T-cell (primary cell): ENCODE results near the gene DAPK1. TPM values are rescaled to one million over a fixed set of nuclear protein-coding genes. Genes with fewer than 3 reads are reported as not detected.
A peak's percentile ranks its signal among the peaks of the same experiment; 100 is the strongest.

ENCODE experiments used
- ATAC-seq, 4 experiments: fragments of 200-7000 bp in 3 of 4; fragments of 150-1000 bp in 1 of 4; cut with Tn5 transposase; replicated peaks in 1 of 4; 1 replicate in 3 of 4; 2 replicates in 1 of 4; pipeline ENCODE4 v1.10.0; 2021; ENCODE audit warnings: moderate library complexity in 3 of 4, mild to moderate bottlenecking in 2 of 4, moderate number of reproducible peaks in 1 of 4
- CTCF ChIA-PET, 2 donors: fragments of 300-600 bp; sonication (Branson Sonifier 250); formaldehyde crosslinking; loops; one replicate each; lab custom pipeline; 2022; ENCODE audit warnings: antibody characterized with exemption in 2 of 2; lab: Charles Lee
- POLR2A ChIA-PET, 2 donors: fragments of 300-600 bp; sonication (Branson Sonifier 250); formaldehyde crosslinking; loops; one replicate each; lab custom pipeline; 2022; ENCODE audit warnings: antibody characterized with exemption in 2 of 2; lab: Charles Lee
- DNase-seq, 35 experiments: peaks; one replicate each; pipeline versions ENCODE4 v3.0.0 to v3.0.0-alpha.2; 2013 to 2023
- H3K27ac ChIP-seq: one replicate; pipeline ENCODE4 v1.5.1; 2013; ENCODE audit warnings: low read length
- H3K27me3 ChIP-seq, 2 experiments: replicated peaks in 1 of 2; 1 replicate in 1 of 2; 2 replicates in 1 of 2; pipeline versions ENCODE4 v1.6.1 to v1.7.0; 2013; ENCODE audit warnings: low read length in 1 of 2, mixed read lengths in 1 of 2; ENCODE audit not compliant: control insufficient read depth in 2 of 2, insufficient read depth in 2 of 2; ENCODE audit errors: extremely low read depth in 1 of 2
- H3K36me3 ChIP-seq, 2 donors: 1 replicate in 1 of 2; 2 replicates in 1 of 2; pipeline versions ENCODE4 v1.6.1 to v1.7.0; 2013; ENCODE audit warnings: low read length in 1 of 2; ENCODE audit not compliant: control insufficient read depth in 2 of 2, insufficient read depth in 1 of 2; ENCODE audit errors: extremely low read depth in 1 of 2
- H3K4me1 ChIP-seq, 2 experiments: 1 replicate in 1 of 2; 2 replicates in 1 of 2; pipeline versions ENCODE4 v1.6.1 to v1.7.0; 2013; ENCODE audit warnings: low read length in 2 of 2, mixed read lengths in 1 of 2; ENCODE audit not compliant: insufficient read depth in 2 of 2, control insufficient read depth in 1 of 2; ENCODE audit errors: extremely low read depth in 1 of 2
- H3K4me3 ChIP-seq, 2 donors: 1 replicate in 1 of 2; 2 replicates in 1 of 2; pipeline versions ENCODE4 v1.5.1 to v1.7.0; 2013; ENCODE audit warnings: mild to moderate bottlenecking in 2 of 2, low read length in 1 of 2, moderate library complexity in 1 of 2; ENCODE audit not compliant: control insufficient read depth in 1 of 2; ENCODE audit errors: extremely low read depth in 1 of 2
- H3K9me3 ChIP-seq: 2 replicates; pipeline ENCODE4 v1.7.0; 2013
- H3K27ac Mint-ChIP-seq, 2 donors: one replicate each; pipeline ENCODE4 v1.8.0; 2020 to 2021; ENCODE audit warnings: mild to moderate bottlenecking in 2 of 2, mixed read lengths in 2 of 2
- H3K27me3 Mint-ChIP-seq, 2 donors: one replicate each; pipeline ENCODE4 v1.8.0; 2021 to 2022; ENCODE audit warnings: mixed read lengths in 2 of 2
- H3K36me3 Mint-ChIP-seq: one replicate; pipeline ENCODE4 v1.8.0; 2021; ENCODE audit warnings: mixed read lengths
- H3K4me1 Mint-ChIP-seq, 3 donors: one replicate each; pipeline ENCODE4 v1.8.0; 2020 to 2022; ENCODE audit warnings: mixed read lengths in 3 of 3, mild to moderate bottlenecking in 1 of 3
- H3K4me3 Mint-ChIP-seq, 3 donors: one replicate each; pipeline ENCODE4 v1.8.0; 2020 to 2022; ENCODE audit warnings: mild to moderate bottlenecking in 3 of 3, mixed read lengths in 3 of 3, moderate library complexity in 3 of 3
- H3K9me3 Mint-ChIP-seq, 3 donors: one replicate each; pipeline ENCODE4 v1.8.0; 2020 to 2022; ENCODE audit warnings: mixed read lengths in 3 of 3
- WGBS: methylation state at CpG from one replicate; pipeline ENCODE4 v1.1.5; 2013; ENCODE audit warnings: missing lambda C conversion rate; ENCODE audit not compliant: insufficient coverage; 5-methylcytosine and 5-hydroxymethylcytosine counted together
- total RNA-seq, 35 experiments: library from RNA in 6 of 35; stranded (reverse) in 6 of 35; fragments of 120-200 nt in 1 of 35; gene quantifications; one replicate each; pipeline versions ENCODE4 v1.2.1 to v1.2.4 and lab custom pipeline; 2013 to 2026

The DAPK1 gene
- total RNA-seq, 5 donors from 2014 or later (not counting 1 experiment from before 2014, with no cell fraction given), result 1.7 to 4.2 (median 2.8) TPM

- Histone ChIP-seq H3K4me3 (no peak overlapping the region), H3K4me1 (no peaks in the 10 kb centered on the region), H3K27ac (no peak overlapping the region), H3K36me3 (no peaks in the 10 kb centered on the region), H3K27me3 (peaks cover 0 to 8% of the 10 kb centered on the region in 2 experiments), H3K9me3 (no peaks in the 10 kb centered on the region)
- ChIA-PET CTCF (no interaction called here), POLR2A (no interaction called here)
- Mint-ChIP-seq H3K9me3 (no peaks in the 10 kb centered on the region), H3K27me3 (peaks cover 0 to 6% of the 10 kb centered on the region in 2 donors), H3K36me3 (no peaks in the 10 kb centered on the region), H3K27ac (no peak overlapping the region), H3K4me1 (no peaks in the 10 kb centered on the region), H3K4me3 (no peak overlapping the region)
- WGBS, result 96% methylated on average over 4 of the region's 8 CpGs
- DNase-seq, result no peak
- no peak for ATAC-seq
Measured at GRCh38 chr9:87672586-87672985, 174.9 kb downstream of the DAPK1 start.

GRCh38 chr9:87673446-87674120, 175.9 kb downstream of the DAPK1 start:
- H3K4me3 Mint-ChIP-seq, result no peak overlapping the region
- peaks cover 0 to 5% (median under 1%) of the 10 kb centered on the region in 3 donors for H3K4me1 Mint-ChIP-seq
- Histone ChIP-seq H3K27ac (no peak overlapping the region), H3K9me3 (no peaks in the 10 kb centered on the region), H3K4me1 (no peaks in the 10 kb centered on the region), H3K4me3 (no peak overlapping the region), H3K27me3 (peaks cover 0 to 8% of the 10 kb centered on the region in 2 experiments), H3K36me3 (no peaks in the 10 kb centered on the region)
- no peak for DNase-seq
- ATAC-seq, result no peak
- 86% methylated on average over 5 of the region's 9 CpGs for WGBS
- no peaks in the 10 kb centered on the region for H3K36me3 Mint-ChIP-seq
- POLR2A ChIA-PET, result no interaction called here
- CTCF ChIA-PET, result no interaction called here
- H3K27ac Mint-ChIP-seq, result no peak overlapping the region
- peaks cover 0 to 6% of the 10 kb centered on the region in 2 donors for H3K27me3 Mint-ChIP-seq
- no peaks in the 10 kb centered on the region for H3K9me3 Mint-ChIP-seq

GRCh38 chr9:87674565-87675299, 177.1 kb downstream of the DAPK1 start:
- H3K27me3 Mint-ChIP-seq, result peaks cover 0 to 6% of the 10 kb centered on the region in 2 donors
- CTCF ChIA-PET, result no interaction called here

GRCh38 chr9:87675906-87676515, 178.3 kb downstream of the DAPK1 start:
- ChIA-PET CTCF (no interaction called here), POLR2A (no interaction called here)
- WGBS, result 85% methylated on average over 12 of the region's 14 CpGs
- DNase-seq (no peak), ATAC-seq (no peak)
- Histone ChIP-seq H3K4me1 (peaks cover 4 to 5% of the 10 kb centered on the region in 2 experiments), H3K36me3 (no peaks in the 10 kb centered on the region), H3K4me3 (no peak overlapping the region), H3K27ac (no peak overlapping the region), H3K9me3 (no peaks in the 10 kb centered on the region), H3K27me3 (peaks cover 0 to 8% of the 10 kb centered on the region in 2 experiments)
- Mint-ChIP-seq H3K9me3 (no peaks in the 10 kb centered on the region), H3K27ac (no peak overlapping the region), H3K4me3 (no peak overlapping the region), H3K4me1 (peaks cover 0 to 10% (median 3%) of the 10 kb centered on the region in 3 donors), H3K27me3 (peaks cover 0 to 6% of the 10 kb centered on the region in 2 donors), H3K36me3 (no peaks in the 10 kb centered on the region)

More at GRCh38 chr9:87674565-87675299, 177.1 kb downstream of the DAPK1 start:
- Histone ChIP-seq H3K27me3 (peaks cover 0 to 8% of the 10 kb centered on the region in 2 experiments), H3K9me3 (no peaks in the 10 kb centered on the region), H3K27ac (no peak overlapping the region), H3K4me3 (no peak overlapping the region), H3K36me3 (no peaks in the 10 kb centered on the region), H3K4me1 (peaks cover 4 to 5% of the 10 kb centered on the region in 2 experiments)
- Mint-ChIP-seq H3K9me3 (no peaks in the 10 kb centered on the region), H3K27ac (peak overlapping the region in 1 of 2 donors; percentile 2), H3K4me3 (no peak overlapping the region), H3K36me3 (no peaks in the 10 kb centered on the region), H3K4me1 (peaks cover 0 to 10% (median 3%) of the 10 kb centered on the region in 3 donors)
- DNase-seq, result no peak
- ATAC-seq, result no peak
- WGBS, result 80% methylated on average over 1 of the region's 6 CpGs
- POLR2A ChIA-PET, result no interaction called here

DNA sequence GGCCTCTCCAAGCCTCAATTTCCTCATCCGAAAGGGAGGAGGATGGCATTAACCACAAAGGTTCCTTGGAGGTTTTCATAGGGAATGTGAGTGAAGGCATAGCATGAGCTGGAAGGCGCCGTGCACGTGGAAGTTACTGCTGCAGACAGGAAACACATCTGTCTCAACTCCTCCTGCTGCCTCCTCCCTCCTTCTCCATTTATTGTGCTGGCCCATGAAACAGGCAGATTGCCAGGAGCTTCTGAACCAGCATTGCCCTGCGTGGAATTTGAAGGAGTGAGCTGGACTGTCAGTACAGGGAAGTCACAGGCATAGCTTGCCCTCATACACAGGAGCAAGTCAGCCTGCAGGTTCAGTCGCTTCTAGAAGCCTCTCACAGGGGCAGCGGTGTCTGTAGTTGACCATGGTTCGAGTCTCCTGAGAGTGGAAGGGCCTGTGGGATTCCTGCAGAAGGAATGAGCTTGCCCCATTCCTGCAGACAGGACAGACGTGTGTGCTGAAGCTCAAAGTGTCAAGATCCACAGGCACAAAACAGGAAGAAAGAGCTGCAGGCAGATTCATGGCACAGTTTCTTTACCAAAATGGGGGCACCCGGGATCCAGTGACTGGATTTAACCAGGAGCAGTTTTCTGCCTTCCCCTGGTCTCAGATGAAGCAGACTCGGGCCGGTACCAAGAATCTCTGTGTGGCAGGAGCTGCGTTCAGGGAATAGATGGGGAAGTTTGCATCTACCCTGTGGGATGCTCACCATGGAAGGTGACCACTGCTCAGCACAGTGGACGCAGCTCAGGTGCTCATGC, 179.5 kb downstream of the DAPK1 start:
- peaks cover 0 to 10% (median 3%) of the 10 kb centered on the region in 3 donors for H3K4me1 Mint-ChIP-seq
- CTCF ChIA-PET, result no interaction called here
- no peaks in the 10 kb centered on the region for H3K9me3 ChIP-seq
- POLR2A ChIA-PET, result no interaction called here
- no peak overlapping the region for H3K27ac Mint-ChIP-seq
- H3K27me3 ChIP-seq, result peaks cover 0 to 8% of the 10 kb centered on the region in 2 experiments
- DNase-seq, result no peak
- WGBS, result 77% methylated on average over 9 of the region's 14 CpGs
- H3K36me3 ChIP-seq, result peaks cover 0 to 4% of the 10 kb centered on the region in 2 donors
- ATAC-seq, result no peak
- H3K27me3 Mint-ChIP-seq, result no peaks in the 10 kb centered on the region
- H3K4me1 ChIP-seq, result peaks cover 4 to 5% of the 10 kb centered on the region in 2 experiments
- H3K9me3 Mint-ChIP-seq, result no peaks in the 10 kb centered on the region
- H3K27ac ChIP-seq, result no peak overlapping the region
- no peaks in the 10 kb centered on the region for H3K36me3 Mint-ChIP-seq
- H3K4me3 ChIP-seq, result no peak overlapping the region
- no peak overlapping the region for H3K4me3 Mint-ChIP-seq
